Keratinocyte (primary cell): ENCODE results near the gene TOLLIP. TPM values are rescaled to one million over a fixed set of nuclear protein-coding genes. Genes with fewer than 3 reads are reported as not detected.

ENCODE experiments used
- DNase-seq: peaks from one replicate; pipeline ENCODE4 v3.0.0-alpha.2; 2011; ENCODE audit warnings: low read depth, missing footprints, low spot score
- FAIRE-seq: peaks from 2 replicates; lab custom pipeline; 2011; peaks lifted over from hg19 to GRCh38; lab: Jason Lieb, UNC
- H2AFZ ChIP-seq: 2 replicates; pipeline ENCODE4 v1.6.0; 2012; ENCODE audit warnings: low read length, control low read depth, inconsistent platforms; ENCODE audit not compliant: control insufficient read depth
- H3K27ac ChIP-seq: 2 replicates; pipeline ENCODE4 v1.5.1; 2011; ENCODE audit warnings: low read length; ENCODE audit not compliant: control insufficient read depth, insufficient read depth
- H3K27me3 ChIP-seq: 3 replicates; pipeline ENCODE4 v1.6.0; 2011; ENCODE audit warnings: low read length; ENCODE audit not compliant: control insufficient read depth, insufficient read depth; ENCODE audit errors: extremely low read depth
- H3K36me3 ChIP-seq, 2 experiments: 2 replicates in 1 of 2; 3 replicates in 1 of 2; pipeline ENCODE4 v1.5.1; 2011; ENCODE audit warnings: low read length in 2 of 2, mild to moderate bottlenecking in 1 of 2; ENCODE audit not compliant: control insufficient read depth in 2 of 2, insufficient read depth in 2 of 2; ENCODE audit errors: extremely low read depth in 1 of 2
- H3K4me1 ChIP-seq: 3 replicates; pipeline ENCODE4 v1.5.1; 2011; ENCODE audit warnings: low read length; ENCODE audit not compliant: control insufficient read depth, insufficient read depth; ENCODE audit errors: extremely low read depth
- H3K4me2 ChIP-seq: 3 replicates; pipeline ENCODE4 v1.6.0; 2011; ENCODE audit warnings: low read depth, low read length; ENCODE audit not compliant: control insufficient read depth, insufficient read depth; ENCODE audit errors: extremely low read depth
- H3K4me3 ChIP-seq, 3 experiments: fragments of 200-600 bp in 1 of 3; sonication (generic) in 1 of 3; 2 replicates in 2 of 3; 3 replicates in 1 of 3; pipeline ENCODE4 v1.5.1; 2011 to 2016; ENCODE audit warnings: low read length in 3 of 3, mild to moderate bottlenecking in 3 of 3, control low read depth in 2 of 3, inconsistent platforms in 1 of 3, low read depth in 1 of 3, mixed read lengths in 1 of 3, mixed run types in 1 of 3, moderate library complexity in 1 of 3; ENCODE audit not compliant: control insufficient read depth in 2 of 3, insufficient read depth in 2 of 3; ENCODE audit errors: extremely low read depth in 1 of 3
- H3K79me2 ChIP-seq: 2 replicates; pipeline ENCODE4 v1.6.0; 2012; ENCODE audit warnings: low read length; ENCODE audit not compliant: control insufficient read depth, insufficient read depth
- H3K9ac ChIP-seq: 3 replicates; pipeline ENCODE4 v1.6.0; 2011; ENCODE audit warnings: low read length; ENCODE audit not compliant: control insufficient read depth, insufficient read depth; ENCODE audit errors: extremely low read depth
- H3K9me1 ChIP-seq: 3 replicates; pipeline ENCODE4 v1.6.0; 2011; ENCODE audit warnings: low read length; ENCODE audit not compliant: control insufficient read depth, insufficient read depth; ENCODE audit errors: extremely low read depth
- H3K9me3 ChIP-seq: 2 replicates; pipeline ENCODE4 v1.5.1; 2012; ENCODE audit warnings: low read depth, low read length; ENCODE audit not compliant: control insufficient read depth
- H4K20me1 ChIP-seq: 3 replicates; pipeline ENCODE4 v1.6.0; 2011; ENCODE audit warnings: low read length; ENCODE audit not compliant: control insufficient read depth, insufficient read depth; ENCODE audit errors: extremely low read depth
- EZH2 ChIP-seq: IDR thresholded peaks from one replicate; pipeline ENCODE4 v1.6.1; 2012; ENCODE audit warnings: inconsistent platforms, mild to moderate bottlenecking, low read length, moderate library complexity
- dilution Hi-C: fragments of 300-500 bp; cut with MboI; formaldehyde crosslinking; loops from one replicate; pipeline ENCODE4 v1.7.0; 2020; ENCODE audit warnings: low sequenced_read_pairs; ENCODE audit not compliant: extremely low pct_ligation_motif_present
- polyA plus RNA-seq, 5 experiments: library from polyadenylated mRNA; depleted of rRNA in 3 of 5; stranded (reverse) in 3 of 5; stranded (forward) in 1 of 5; unstranded in 1 of 5; fragments of >200 nt; gene quantifications; 1 replicate in 1 of 5; 2 replicates in 3 of 5; 3 replicates in 1 of 5; pipeline versions ENCODE4 v1.2.1 to v1.2.3, GENCODE V29; 2011 to 2012; ENCODE audit warnings: missing spikeins in 2 of 5, low read depth in 1 of 5, low replicate concordance in 1 of 5
- TF ChIP-seq, protein P1 (sequence below), 3 experiments: IDR thresholded peaks in 1 of 3; conservative IDR thresholded peaks in 1 of 3; optimal IDR thresholded peaks in 1 of 3; 2 replicates in 2 of 3; 3 replicates in 1 of 3; pipeline versions ENCODE3 to v1.5.1; 2011; ENCODE audit warnings: low read length in 3 of 3, mild to moderate bottlenecking in 3 of 3, moderate library complexity in 2 of 3, control low read depth in 1 of 3, inconsistent platforms in 1 of 3; ENCODE audit not compliant: insufficient read depth in 2 of 3; ENCODE audit errors: extremely low read depth in 1 of 3

The TOLLIP gene
- polyA plus RNA-seq, 1 donor (not counting 4 experiments of a cell fraction or from before 2014, with no cell fraction given): 40.2 TPM

- TF ChIP-seq EZH2: no peak
- TF ChIP-seq, protein P1, sequence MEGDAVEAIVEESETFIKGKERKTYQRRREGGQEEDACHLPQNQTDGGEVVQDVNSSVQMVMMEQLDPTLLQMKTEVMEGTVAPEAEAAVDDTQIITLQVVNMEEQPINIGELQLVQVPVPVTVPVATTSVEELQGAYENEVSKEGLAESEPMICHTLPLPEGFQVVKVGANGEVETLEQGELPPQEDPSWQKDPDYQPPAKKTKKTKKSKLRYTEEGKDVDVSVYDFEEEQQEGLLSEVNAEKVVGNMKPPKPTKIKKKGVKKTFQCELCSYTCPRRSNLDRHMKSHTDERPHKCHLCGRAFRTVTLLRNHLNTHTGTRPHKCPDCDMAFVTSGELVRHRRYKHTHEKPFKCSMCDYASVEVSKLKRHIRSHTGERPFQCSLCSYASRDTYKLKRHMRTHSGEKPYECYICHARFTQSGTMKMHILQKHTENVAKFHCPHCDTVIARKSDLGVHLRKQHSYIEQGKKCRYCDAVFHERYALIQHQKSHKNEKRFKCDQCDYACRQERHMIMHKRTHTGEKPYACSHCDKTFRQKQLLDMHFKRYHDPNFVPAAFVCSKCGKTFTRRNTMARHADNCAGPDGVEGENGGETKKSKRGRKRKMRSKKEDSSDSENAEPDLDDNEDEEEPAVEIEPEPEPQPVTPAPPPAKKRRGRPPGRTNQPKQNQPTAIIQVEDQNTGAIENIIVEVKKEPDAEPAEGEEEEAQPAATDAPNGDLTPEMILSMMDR (optimal IDR thresholded peaks at IDR 0.05 in 1 of 3, IDR thresholded peaks at IDR 0.05 in 1 of 3, conservative IDR thresholded peaks at IDR 0.05 in 1 of 3; ENCODE audit: extremely low read depth in 1 of 3, insufficient read depth in 2 of 3, low read length in 3 of 3): no peak
- H2AFZ ChIP-seq: no peak overlapping the region
- no peaks in the 10 kb centered on the region for H3K79me2 ChIP-seq
- H3K9ac ChIP-seq: no peak overlapping the region
- dilution Hi-C loops: no loop called here
- FAIRE-seq: no peak
- no peaks in the 10 kb centered on the region for H4K20me1 ChIP-seq
- no peaks in the 10 kb centered on the region for H3K9me1 ChIP-seq
- no peaks in the 10 kb centered on the region for H3K36me3 ChIP-seq
- H3K4me1 ChIP-seq: no peaks in the 10 kb centered on the region
- no peak overlapping the region for H3K4me3 ChIP-seq
- H3K4me2 ChIP-seq: no peak overlapping the region
- no peaks in the 10 kb centered on the region for H3K27me3 ChIP-seq
- no peak overlapping the region for H3K27ac ChIP-seq
- no peak for DNase-seq
- H3K9me3 ChIP-seq: no peaks in the 10 kb centered on the region
Observed at GRCh38 chr11:1344056-1344635, 34.7 kb upstream of the TOLLIP start.

GRCh38 chr11:1343391-1344055, 34.1 kb upstream of the TOLLIP start:
- Histone ChIP-seq H3K79me2 (no peaks in the 10 kb centered on the region), H3K36me3 (no peaks in the 10 kb centered on the region), H3K4me1 (no peaks in the 10 kb centered on the region), H3K9me1 (no peaks in the 10 kb centered on the region), H3K4me2 (no peak overlapping the region), H3K27ac (no peak overlapping the region), H3K4me3 (no peak overlapping the region), H3K9ac (no peak overlapping the region), H3K27me3 (peaks cover under 1% of the 10 kb centered on the region), H2AFZ (no peak overlapping the region), H4K20me1 (no peaks in the 10 kb centered on the region), H3K9me3 (no peaks in the 10 kb centered on the region)
- TF ChIP-seq, protein P1 (optimal IDR thresholded peaks at IDR 0.05 in 1 of 3, IDR thresholded peaks at IDR 0.05 in 1 of 3, conservative IDR thresholded peaks at IDR 0.05 in 1 of 3; ENCODE audit: extremely low read depth in 1 of 3, insufficient read depth in 2 of 3, low read length in 3 of 3): no peak
- no peak for TF ChIP-seq EZH2
- FAIRE-seq (no peak), DNase-seq (no peak)
- dilution Hi-C loops: no loop called here
